Measurements from ENCODE around the gene APLF.

DNA sequence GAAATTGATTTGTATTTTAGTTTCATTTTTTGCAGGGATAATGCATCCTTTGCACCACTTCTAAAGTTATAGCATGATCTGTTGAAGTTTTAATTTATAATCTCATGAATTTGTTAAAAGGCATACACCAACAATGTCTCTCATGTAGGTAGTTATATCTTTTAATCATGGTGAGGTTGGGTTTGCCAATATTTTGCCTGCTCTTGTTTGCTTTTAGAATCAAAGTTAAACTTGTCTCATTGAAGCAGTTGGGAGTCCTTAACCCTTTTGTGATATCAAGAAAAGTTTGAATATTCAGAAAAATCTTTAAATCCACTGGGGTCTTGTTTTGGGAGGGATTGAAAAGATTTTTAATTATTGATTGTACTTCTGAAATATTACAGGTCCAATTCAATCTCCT lies 31.7 kb downstream of the APLF start:
- TF ChIP-seq, protein P1, sequence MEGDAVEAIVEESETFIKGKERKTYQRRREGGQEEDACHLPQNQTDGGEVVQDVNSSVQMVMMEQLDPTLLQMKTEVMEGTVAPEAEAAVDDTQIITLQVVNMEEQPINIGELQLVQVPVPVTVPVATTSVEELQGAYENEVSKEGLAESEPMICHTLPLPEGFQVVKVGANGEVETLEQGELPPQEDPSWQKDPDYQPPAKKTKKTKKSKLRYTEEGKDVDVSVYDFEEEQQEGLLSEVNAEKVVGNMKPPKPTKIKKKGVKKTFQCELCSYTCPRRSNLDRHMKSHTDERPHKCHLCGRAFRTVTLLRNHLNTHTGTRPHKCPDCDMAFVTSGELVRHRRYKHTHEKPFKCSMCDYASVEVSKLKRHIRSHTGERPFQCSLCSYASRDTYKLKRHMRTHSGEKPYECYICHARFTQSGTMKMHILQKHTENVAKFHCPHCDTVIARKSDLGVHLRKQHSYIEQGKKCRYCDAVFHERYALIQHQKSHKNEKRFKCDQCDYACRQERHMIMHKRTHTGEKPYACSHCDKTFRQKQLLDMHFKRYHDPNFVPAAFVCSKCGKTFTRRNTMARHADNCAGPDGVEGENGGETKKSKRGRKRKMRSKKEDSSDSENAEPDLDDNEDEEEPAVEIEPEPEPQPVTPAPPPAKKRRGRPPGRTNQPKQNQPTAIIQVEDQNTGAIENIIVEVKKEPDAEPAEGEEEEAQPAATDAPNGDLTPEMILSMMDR (IDR thresholded peaks at IDR 0.05), result no peak
- no peak for TF ChIP-seq POLR2A (IDR thresholded peaks at IDR 0.05)
